CD4-positive, alpha-beta T cell (primary cell): ENCODE measurements around the gene IL6R. TPM values are rescaled to one million over a fixed set of nuclear protein-coding genes. Genes with fewer than 3 reads are reported as not detected.

Experiments
- ATAC-seq: fragments of 200-7000 bp; cut with Tn5 transposase; one replicate; pipeline ENCODE4 v1.10.0; 2022; ENCODE audit warnings: mild to moderate bottlenecking; ENCODE audit not compliant: poor library complexity
- CTCF ChIA-PET: fragments of 350-600 bp; sonication (Branson Sonifier 250); formaldehyde crosslinking; loops from one replicate; lab custom pipeline; 2021; ENCODE audit warnings: antibody characterized with exemption, inconsistent platforms; lab: Charles Lee
- POLR2A ChIA-PET: fragments of 350-600 bp; sonication (Branson Sonifier 250); formaldehyde crosslinking; loops from one replicate; lab custom pipeline; 2021; ENCODE audit warnings: antibody characterized with exemption, inconsistent platforms; lab: Charles Lee
- DNase-seq, 14 experiments: peaks; one replicate each; pipeline ENCODE4 v3.0.0-alpha.2; 2013 to 2020; ENCODE audit warnings: mixed read lengths in 2 of 14
- H3K27ac ChIP-seq, 2 donors: one replicate each; pipeline versions ENCODE4 v1.5.1 to v1.7.0; 2013; ENCODE audit warnings: low read length in 2 of 2, low read depth in 1 of 2, mild to moderate bottlenecking in 1 of 2
- H3K27me3 ChIP-seq, 2 experiments: 1 replicate in 1 of 2; 2 replicates in 1 of 2; pipeline versions ENCODE4 v1.6.1 to v1.7.0; 2013; ENCODE audit warnings: low read length in 2 of 2, control low read depth in 1 of 2, mild to moderate bottlenecking in 1 of 2, moderate library complexity in 1 of 2; ENCODE audit not compliant: insufficient read depth in 2 of 2, control insufficient read depth in 1 of 2
- H3K36me3 ChIP-seq: one replicate; pipeline ENCODE4 v1.6.1; 2013; ENCODE audit warnings: low read length, control low read depth; ENCODE audit not compliant: insufficient read depth
- H3K4me1 ChIP-seq: one replicate; pipeline ENCODE4 v1.6.1; 2013; ENCODE audit warnings: low read length, control low read depth; ENCODE audit not compliant: insufficient read depth
- H3K4me3 ChIP-seq: one replicate; pipeline ENCODE4 v1.5.1; 2013; ENCODE audit warnings: mild to moderate bottlenecking, low read length, moderate library complexity
- H3K9me3 ChIP-seq, 2 experiments: 1 replicate in 1 of 2; 2 replicates in 1 of 2; pipeline versions ENCODE4 v1.6.1 to v1.7.0; 2013; ENCODE audit warnings: low read length in 2 of 2, mild to moderate bottlenecking in 2 of 2, control low read depth in 1 of 2, moderate library complexity in 1 of 2; ENCODE audit not compliant: control insufficient read depth in 1 of 2, insufficient read depth in 1 of 2
- H3K27ac Mint-ChIP-seq: one replicate; pipeline ENCODE4 v1.8.0; 2020; ENCODE audit warnings: mixed read lengths
- H3K27me3 Mint-ChIP-seq: one replicate; pipeline ENCODE4 v1.8.0; 2021; ENCODE audit warnings: mixed read lengths
- H3K36me3 Mint-ChIP-seq: one replicate; pipeline ENCODE4 v1.8.0; 2021; ENCODE audit warnings: low read depth, mixed read lengths
- H3K4me1 Mint-ChIP-seq: one replicate; pipeline ENCODE4 v1.8.0; 2021; ENCODE audit warnings: low read depth, mixed read lengths
- H3K4me3 Mint-ChIP-seq: one replicate; pipeline ENCODE4 v1.8.0; 2020; ENCODE audit warnings: mild to moderate bottlenecking, mixed read lengths
- H3K9me3 Mint-ChIP-seq: one replicate; pipeline ENCODE4 v1.8.0; 2020; ENCODE audit warnings: mixed read lengths
- CTCF ChIP-seq: fragments of 200-600 bp; IDR thresholded peaks from one replicate; pipeline ENCODE4 v1.8.0; 2022; ENCODE audit warnings: antibody characterized with exemption, mild to moderate bottlenecking
- intact Hi-C, 2 experiments: fragments of 100-400 bp; cut with DNase I in 1 of 2; cut with micrococcal nuclease in 1 of 2; formaldehyde crosslinking; loops; one replicate each; pipeline versions ENCODE4 v1.15.1 to v1.9.0; 2023 to 2025; cut with DNase I, micrococcal nuclease
- total RNA-seq, 174 experiments: library from RNA in 2 of 174; stranded (reverse) in 2 of 174; gene quantifications; one replicate each; pipeline ENCODE4 v1.2.3 and lab custom pipeline; 2021 to 2026

Gene IL6R
- total RNA-seq, 2 experiments from 2014 or later, result 31.7 to 35.0 TPM

GRCh38 chr1:154488922-154489321 is 83.8 kb downstream of the IL6R start:
- Histone ChIP-seq H3K36me3 (no peaks in the 10 kb centered on the region), H3K27ac (no peak overlapping the region), H3K27me3 (no peaks in the 10 kb centered on the region), H3K4me3 (no peak overlapping the region), H3K9me3 (no peaks in the 10 kb centered on the region), H3K4me1 (peaks cover 21% of the 10 kb centered on the region)
- Mint-ChIP-seq H3K4me3 (no peak overlapping the region), H3K9me3 (no peaks in the 10 kb centered on the region), H3K27ac (no peak overlapping the region), H3K27me3 (no peaks in the 10 kb centered on the region), H3K36me3 (no peaks in the 10 kb centered on the region), H3K4me1 (peaks cover 20% of the 10 kb centered on the region)
- no peak for DNase-seq
- ChIA-PET POLR2A (no interaction called here), CTCF (no interaction called here)
- ATAC-seq, result no peak
- no peak for TF ChIP-seq CTCF
- intact Hi-C loops, result loop anchor here in 1 of 2 experiments (10.0 kb wide), 1 partner anchor 176 kb away; no protein-coding TSS in a partner anchor

- CTCF ChIA-PET, result interaction anchor here (0.5 to 0.6 kb wide), 2 partner anchors 56 to 205 kb away, joined by 3 read pairs; no protein-coding TSS in a partner anchor
- peaks cover 21% of the 10 kb centered on the region for H3K4me1 Mint-ChIP-seq
- Histone ChIP-seq H3K27ac (no peak overlapping the region), H3K4me1 (peaks cover 21% of the 10 kb centered on the region), H3K36me3 (no peaks in the 10 kb centered on the region), H3K9me3 (no peaks in the 10 kb centered on the region), H3K4me3 (no peak overlapping the region), H3K27me3 (no peaks in the 10 kb centered on the region)
- no peaks in the 10 kb centered on the region for H3K9me3 Mint-ChIP-seq
- H3K4me3 Mint-ChIP-seq, result no peak overlapping the region
- intact Hi-C loops, result loop anchor here in 1 of 2 experiments (10.0 kb wide), 1 partner anchor 175 kb away; no protein-coding TSS in a partner anchor
- DNase-seq, result no peak
- no peaks in the 10 kb centered on the region for H3K27me3 Mint-ChIP-seq
- no peak for ATAC-seq
- POLR2A ChIA-PET, result no interaction called here
- H3K36me3 Mint-ChIP-seq, result no peaks in the 10 kb centered on the region
- TF ChIP-seq CTCF, result no peak
- no peak overlapping the region for H3K27ac Mint-ChIP-seq
Observed at GRCh38 chr1:154489695-154490274, 84.6 kb downstream of the IL6R start.

- intact Hi-C loops, result no loop called here
- Histone ChIP-seq H3K9me3 (no peaks in the 10 kb centered on the region), H3K27ac (no peak overlapping the region), H3K4me1 (peaks cover 22% of the 10 kb centered on the region), H3K4me3 (no peak overlapping the region), H3K27me3 (no peaks in the 10 kb centered on the region), H3K36me3 (no peaks in the 10 kb centered on the region)
- no peaks in the 10 kb centered on the region for H3K27me3 Mint-ChIP-seq
- no peaks in the 10 kb centered on the region for H3K36me3 Mint-ChIP-seq
- no peak overlapping the region for H3K4me3 Mint-ChIP-seq
- H3K4me1 Mint-ChIP-seq, result peaks cover 24% of the 10 kb centered on the region
- POLR2A ChIA-PET, result no interaction called here
- H3K9me3 Mint-ChIP-seq, result no peaks in the 10 kb centered on the region
- TF ChIP-seq CTCF, result no peak
- CTCF ChIA-PET, result no interaction called here
- DNase-seq (no peak), ATAC-seq (no peak)
- no peak overlapping the region for H3K27ac Mint-ChIP-seq
Observed at GRCh38 chr1:154490317-154490716, 85.2 kb downstream of the IL6R start.
